KOPT-K1 (cell line): Measurements from ENCODE around the gene RAB23.
"Not testable (repeated sequence)": the region's sequence is repeated elsewhere in the genome, so short reads cannot be mapped to it uniquely, and the experiment has no call there.

Experiments used
- H3K27ac ChIP-seq: fragments of 200-600 bp; sonication (generic); 2 replicates; pipeline ENCODE4 v1.5.1; 2016; ENCODE audit warnings: antibody characterized with exemption, mild to moderate bottlenecking, low read depth, low read length; ENCODE audit not compliant: poor library complexity, severe bottlenecking
- H3K36me3 ChIP-seq: fragments of 200-600 bp; sonication (generic); 2 replicates; pipeline ENCODE4 v1.5.1; 2017; ENCODE audit warnings: antibody characterized with exemption, mild to moderate bottlenecking, low read length, moderate library complexity; ENCODE audit not compliant: insufficient read depth
- H3K9me3 ChIP-seq: fragments of 200-600 bp; sonication (generic); 2 replicates; pipeline ENCODE4 v1.5.1; 2017; ENCODE audit warnings: antibody characterized with exemption, low read length, mild to moderate bottlenecking; ENCODE audit not compliant: insufficient read depth, poor library complexity, severe bottlenecking

Gene RAB23

DNA sequence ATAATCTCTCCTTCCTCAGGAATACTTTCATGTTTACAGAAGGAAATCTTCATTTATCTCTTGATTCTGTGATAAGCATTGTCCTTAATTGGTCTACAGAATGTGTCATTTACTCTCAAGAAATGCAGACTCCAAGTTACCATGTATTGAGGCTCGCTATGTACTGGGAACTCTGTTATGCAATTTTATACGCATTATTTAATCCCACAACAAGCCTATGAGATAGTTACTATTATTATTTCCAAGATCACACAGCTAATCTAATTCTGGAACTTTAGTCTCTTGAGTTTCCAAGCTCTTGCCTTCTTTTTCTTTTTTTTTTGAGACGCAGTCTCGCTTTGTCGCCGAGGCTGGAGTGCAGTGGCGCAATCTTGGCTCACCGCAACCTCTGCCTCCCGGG is 30.0 kb upstream of the RAB23 start:
- no peaks in the 10 kb centered on the region for H3K9me3 ChIP-seq
- no peaks in the 10 kb centered on the region for H3K36me3 ChIP-seq
- H3K27ac ChIP-seq: no peak overlapping the region

DNA sequence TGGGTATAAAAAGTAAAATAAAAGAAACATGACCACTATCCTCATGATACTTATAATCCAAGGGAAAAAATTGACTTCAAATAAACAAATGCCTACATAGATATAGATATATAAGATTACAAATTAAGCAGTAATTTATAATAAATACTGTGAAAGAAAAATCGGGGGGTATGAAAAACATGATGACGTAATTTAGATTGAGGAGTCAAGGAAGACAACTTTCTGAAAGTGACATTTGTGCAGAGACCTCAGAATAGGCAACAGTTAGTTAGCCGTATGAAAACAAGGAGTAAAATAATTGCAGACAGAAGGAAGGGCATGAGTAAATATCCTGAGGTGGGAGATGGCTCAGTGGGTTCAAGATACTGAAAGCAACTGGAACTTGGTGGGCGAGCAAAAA is 28.2 kb upstream of the RAB23 start:
- Histone ChIP-seq H3K36me3 (no peaks in the 10 kb centered on the region), H3K9me3 (no peaks in the 10 kb centered on the region), H3K27ac (no peak overlapping the region)

DNA sequence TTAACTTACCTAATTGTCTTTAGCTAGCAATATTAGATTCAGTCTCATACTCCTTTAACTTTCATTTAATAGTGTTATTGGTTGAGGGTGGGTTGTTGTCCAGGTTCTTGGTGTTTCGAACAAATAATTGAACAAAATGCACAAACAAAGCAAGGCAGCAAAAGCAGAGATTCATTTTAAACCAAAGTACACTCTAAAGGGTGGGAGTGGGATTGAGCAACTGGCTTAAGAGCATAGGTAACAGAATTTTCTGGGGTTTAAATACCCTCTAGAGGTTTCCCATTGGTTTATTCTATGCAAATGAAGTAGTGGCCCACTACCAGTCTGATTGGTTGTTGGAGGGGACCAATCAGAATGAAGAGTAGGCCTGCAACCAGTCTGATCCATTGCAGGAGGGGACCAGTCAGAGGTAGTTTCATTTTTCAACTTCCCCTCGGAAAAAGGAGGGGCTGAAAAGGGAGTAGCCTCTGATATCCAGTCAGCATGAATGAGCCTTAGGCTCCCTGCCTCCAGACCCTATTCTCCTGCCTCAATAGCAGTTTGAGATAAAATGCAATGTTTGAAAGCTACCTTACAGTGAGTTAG is 26.3 kb upstream of the RAB23 start:
- Histone ChIP-seq H3K27ac (no peak overlapping the region), H3K9me3 (no peaks in the 10 kb centered on the region), H3K36me3 (no peaks in the 10 kb centered on the region)

DNA sequence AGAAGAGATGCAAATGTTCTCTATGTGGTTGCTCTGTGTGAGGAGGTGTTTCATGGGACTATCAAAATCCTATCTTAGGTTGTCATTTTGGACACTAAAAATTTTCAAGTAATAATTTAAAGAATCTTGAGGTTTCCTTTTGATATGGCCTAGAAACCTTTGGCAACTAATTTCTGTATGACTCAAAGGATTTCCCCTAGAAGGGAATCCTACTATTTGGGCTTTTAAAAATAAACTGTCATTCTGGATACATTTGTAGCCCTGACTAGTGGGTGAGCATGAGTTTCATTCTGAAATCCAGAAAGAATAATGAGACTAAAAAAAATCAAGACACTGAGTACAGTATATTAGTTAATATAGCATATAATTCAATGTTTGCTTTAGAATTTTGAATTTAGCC is 25.5 kb upstream of the RAB23 start:
- H3K36me3 ChIP-seq: no peaks in the 10 kb centered on the region
- no peak overlapping the region for H3K27ac ChIP-seq
- no peaks in the 10 kb centered on the region for H3K9me3 ChIP-seq

GRCh38 chr6:57246307-57246706 is 24.2 kb upstream of the RAB23 start:
- Histone ChIP-seq H3K36me3 (no peaks in the 10 kb centered on the region), H3K27ac (no peak overlapping the region), H3K9me3 (no peaks in the 10 kb centered on the region)

GRCh38 chr6:57243954-57244353 is 21.8 kb upstream of the RAB23 start:
- Histone ChIP-seq H3K36me3 (no peaks in the 10 kb centered on the region), H3K27ac (no peak overlapping the region), H3K9me3 (no peaks in the 10 kb centered on the region)

DNA sequence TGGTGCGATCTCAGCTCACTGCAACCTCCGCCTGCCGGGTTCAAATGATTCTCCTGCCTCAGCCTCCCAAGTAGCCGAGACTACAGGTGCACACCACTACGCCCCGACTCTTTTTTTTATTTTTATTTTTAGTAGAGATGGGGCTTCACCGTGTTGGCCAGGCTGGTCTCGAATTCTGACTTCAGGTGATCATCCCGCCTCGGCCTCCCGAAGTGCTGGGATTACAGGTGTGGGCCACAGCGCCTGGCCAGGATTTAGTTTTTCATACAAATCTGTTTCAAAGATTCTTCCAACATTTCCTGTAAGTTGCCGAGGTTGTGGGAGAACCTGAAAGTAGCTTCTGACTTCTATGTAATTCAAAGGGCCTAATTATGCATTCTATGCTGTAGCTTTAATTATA is 21.4 kb upstream of the RAB23 start:
- H3K36me3 ChIP-seq, H3K9me3 ChIP-seq, H3K27ac ChIP-seq: not testable (repeated sequence)

- no peaks in the 10 kb centered on the region for H3K36me3 ChIP-seq
- no peak overlapping the region for H3K27ac ChIP-seq
- no peaks in the 10 kb centered on the region for H3K9me3 ChIP-seq
Observed at GRCh38 chr6:57242505-57242904, 20.4 kb upstream of the RAB23 start.

- H3K27ac ChIP-seq: no peak overlapping the region
- H3K36me3 ChIP-seq: no peaks in the 10 kb centered on the region
- no peaks in the 10 kb centered on the region for H3K9me3 ChIP-seq
Observed at GRCh38 chr6:57226221-57226620, 4.1 kb upstream of the RAB23 start.

DNA sequence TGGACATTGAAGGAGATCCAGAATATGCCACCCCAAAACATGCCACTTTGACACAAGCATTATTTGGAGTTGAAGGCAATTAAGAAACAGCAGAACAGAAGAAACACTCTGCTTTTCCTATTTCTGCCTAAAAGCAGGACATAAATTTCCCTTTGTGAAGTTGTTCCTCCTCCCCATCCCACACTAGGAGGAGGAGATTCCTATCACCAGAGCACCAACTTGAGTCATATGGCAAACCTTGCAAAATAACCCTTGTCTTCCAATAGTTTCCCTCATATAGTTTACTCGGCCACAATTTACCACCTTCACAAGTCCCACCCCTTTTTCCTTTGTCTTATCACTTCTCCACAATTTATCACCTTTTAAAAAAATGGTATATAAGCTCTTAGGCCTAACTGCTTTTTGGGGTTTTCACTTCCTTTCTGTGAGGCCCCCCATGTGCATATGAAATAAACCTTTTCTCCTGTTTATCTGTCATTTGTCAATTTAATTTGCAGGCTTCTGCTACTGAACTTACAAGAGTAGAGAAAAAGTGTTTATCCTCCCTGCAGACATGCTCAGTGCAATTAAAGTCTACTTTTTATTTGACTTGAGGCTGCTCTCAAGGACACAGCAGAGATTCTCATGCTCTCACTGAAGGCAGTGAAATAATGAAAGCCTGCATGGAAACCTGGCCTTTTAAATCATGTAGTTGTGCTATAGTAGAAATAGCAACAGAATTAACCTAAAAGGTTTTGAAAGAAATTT is 2.8 kb upstream of the RAB23 start:
- no peaks in the 10 kb centered on the region for H3K36me3 ChIP-seq
- H3K27ac ChIP-seq: no peak overlapping the region
- H3K9me3 ChIP-seq: peaks cover 5% of the 10 kb centered on the region

GRCh38 chr6:57222743-57223077 is 603 bp upstream of the RAB23 start:
- Histone ChIP-seq H3K27ac (peak overlapping the region; percentile 79), H3K36me3 (no peaks in the 10 kb centered on the region), H3K9me3 (peaks cover 6% of the 10 kb centered on the region)

- Histone ChIP-seq H3K36me3 (no peaks in the 10 kb centered on the region), H3K9me3 (peaks cover 6% of the 10 kb centered on the region), H3K27ac (peak overlapping the region; percentile 79)
Observed at GRCh38 chr6:57221191-57221935, 744 bp downstream of the RAB23 start.

DNA sequence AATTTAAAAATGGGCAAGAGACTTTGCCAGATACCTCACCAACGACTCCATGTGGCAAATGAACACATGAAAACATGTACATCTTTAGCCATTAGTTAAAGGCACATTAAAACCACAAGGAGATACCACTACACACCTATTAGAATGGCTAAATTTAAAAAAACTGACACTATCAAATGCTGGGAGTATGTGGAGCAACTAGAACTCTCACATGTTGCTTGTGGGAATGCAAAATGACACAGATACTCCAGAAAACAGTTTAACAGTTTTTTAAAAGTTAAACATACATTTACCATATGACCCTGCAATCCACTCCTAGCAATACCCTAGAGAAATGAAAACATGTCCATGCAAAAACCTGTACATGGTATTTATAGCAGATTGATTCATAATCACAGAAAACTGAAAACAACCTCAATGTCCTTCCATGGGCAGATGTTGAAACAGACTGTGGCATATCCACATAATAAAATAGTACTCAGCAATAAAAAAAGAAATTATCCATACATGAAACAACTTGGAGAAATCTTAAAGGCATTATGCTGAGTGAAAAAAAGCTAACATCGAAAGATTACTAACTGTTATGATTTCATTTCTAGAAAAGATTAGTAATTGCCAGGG is 1.9 kb downstream of the RAB23 start:
- no peaks in the 10 kb centered on the region for H3K36me3 ChIP-seq
- H3K27ac ChIP-seq: no peak overlapping the region
- H3K9me3 ChIP-seq: peaks cover 6% of the 10 kb centered on the region

GRCh38 chr6:57217270-57217669 is 4.8 kb downstream of the RAB23 start:
- Histone ChIP-seq H3K9me3 (peaks cover 6% of the 10 kb centered on the region), H3K36me3 (no peaks in the 10 kb centered on the region), H3K27ac (no peak overlapping the region)

DNA sequence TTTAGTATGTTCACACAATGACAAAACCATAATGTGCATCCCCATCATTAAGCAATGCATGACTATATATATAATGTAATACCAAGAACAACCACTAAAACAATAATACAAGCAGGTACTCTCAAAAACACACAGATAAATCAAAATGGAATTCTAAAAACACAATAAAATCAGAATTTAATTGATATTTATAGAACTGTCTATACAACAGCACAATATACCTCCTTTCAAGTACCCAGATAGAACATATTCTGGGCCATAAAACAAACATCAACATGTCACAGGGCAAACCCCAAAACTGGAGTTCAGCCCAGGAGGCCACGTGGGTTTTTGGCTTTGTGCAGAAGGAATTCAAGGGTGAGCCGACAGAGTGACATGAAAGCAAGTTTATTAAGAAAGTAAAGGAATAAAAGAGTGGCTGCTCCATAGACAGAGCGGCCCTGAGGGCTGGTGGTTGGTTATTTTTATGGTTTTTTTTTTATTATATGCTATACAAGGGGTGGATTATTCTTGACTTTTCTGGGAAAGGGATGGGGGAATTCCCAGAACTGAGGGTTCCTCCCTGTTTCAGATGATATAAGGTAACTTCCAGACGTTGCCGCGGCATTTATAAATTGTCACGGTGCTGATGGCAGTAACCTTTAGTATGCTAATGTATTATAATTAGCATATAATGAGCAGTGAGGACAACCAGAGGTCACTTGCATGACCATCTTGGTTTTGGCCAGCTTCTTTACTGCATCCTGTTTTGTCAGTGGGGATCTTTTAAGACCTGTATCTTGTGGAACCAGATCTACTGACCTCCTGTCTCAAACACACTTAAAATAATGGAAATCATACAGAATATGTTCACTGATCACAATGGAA is 5.6 kb downstream of the RAB23 start:
- H3K9me3 ChIP-seq: peaks cover 6% of the 10 kb centered on the region
- no peaks in the 10 kb centered on the region for H3K36me3 ChIP-seq
- no peak overlapping the region for H3K27ac ChIP-seq
